Activated CD4-positive, alpha-beta T cell treated with anti-CD3 and anti-CD28 coated beads for 4 hours (primary cell): ENCODE results near the gene CCDC74B.
"Not testable (repeated sequence)": the region's sequence is repeated elsewhere in the genome, so short reads cannot be mapped to it uniquely, and the experiment has no call there.

Source experiments
- DNase-seq, 2 donors: peaks; one replicate each; pipeline ENCODE4 v3.0.0-alpha.2; 2020

CCDC74B gene

GRCh38 chr2:130148515-130148914 lies 3.6 kb upstream of the CCDC74B start:
- DNase-seq = not testable (repeated sequence)

DNA sequence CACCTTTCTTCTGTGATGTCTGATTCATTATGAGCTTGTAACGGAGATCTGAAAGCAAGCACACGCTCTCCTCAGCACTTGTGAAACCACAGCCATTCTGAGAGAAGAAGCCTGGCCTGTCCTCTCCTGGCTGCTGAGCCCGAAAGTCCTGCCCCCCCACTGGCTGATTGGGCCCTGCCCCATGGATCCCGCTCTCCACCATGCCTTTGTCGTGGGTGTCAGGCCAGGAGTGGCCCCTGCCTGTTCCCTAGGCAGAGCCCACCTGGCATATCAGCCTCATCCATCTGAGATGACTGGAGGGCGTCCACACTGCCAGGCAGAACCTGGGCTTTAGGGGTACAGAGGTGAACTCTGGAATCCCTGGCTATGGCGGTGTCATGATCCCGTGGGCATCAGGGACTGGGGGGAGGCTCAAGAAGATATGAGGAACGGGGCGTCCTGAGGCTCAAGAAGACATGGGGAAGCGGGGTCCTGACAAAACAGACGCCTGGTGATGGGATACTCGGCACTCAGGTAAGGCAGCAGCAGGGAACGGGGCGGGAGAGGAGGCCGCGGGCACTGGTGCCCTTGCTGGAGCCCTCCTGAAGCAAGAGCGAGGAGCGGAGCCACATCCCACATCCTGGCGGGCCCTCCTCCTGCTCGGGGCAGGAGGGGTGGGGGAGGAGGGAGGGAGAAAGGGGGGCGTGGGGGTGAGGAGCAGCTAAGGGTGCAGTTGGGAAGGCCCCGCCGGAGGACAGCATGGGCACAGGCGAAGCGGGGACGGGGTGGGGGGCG lies 1.5 kb downstream of the CCDC74B start:
- DNase-seq = not testable (repeated sequence)

- DNase-seq = not testable (repeated sequence)
Measured at GRCh38 chr2:130142396-130143265, 2.3 kb downstream of the CCDC74B start.

DNA sequence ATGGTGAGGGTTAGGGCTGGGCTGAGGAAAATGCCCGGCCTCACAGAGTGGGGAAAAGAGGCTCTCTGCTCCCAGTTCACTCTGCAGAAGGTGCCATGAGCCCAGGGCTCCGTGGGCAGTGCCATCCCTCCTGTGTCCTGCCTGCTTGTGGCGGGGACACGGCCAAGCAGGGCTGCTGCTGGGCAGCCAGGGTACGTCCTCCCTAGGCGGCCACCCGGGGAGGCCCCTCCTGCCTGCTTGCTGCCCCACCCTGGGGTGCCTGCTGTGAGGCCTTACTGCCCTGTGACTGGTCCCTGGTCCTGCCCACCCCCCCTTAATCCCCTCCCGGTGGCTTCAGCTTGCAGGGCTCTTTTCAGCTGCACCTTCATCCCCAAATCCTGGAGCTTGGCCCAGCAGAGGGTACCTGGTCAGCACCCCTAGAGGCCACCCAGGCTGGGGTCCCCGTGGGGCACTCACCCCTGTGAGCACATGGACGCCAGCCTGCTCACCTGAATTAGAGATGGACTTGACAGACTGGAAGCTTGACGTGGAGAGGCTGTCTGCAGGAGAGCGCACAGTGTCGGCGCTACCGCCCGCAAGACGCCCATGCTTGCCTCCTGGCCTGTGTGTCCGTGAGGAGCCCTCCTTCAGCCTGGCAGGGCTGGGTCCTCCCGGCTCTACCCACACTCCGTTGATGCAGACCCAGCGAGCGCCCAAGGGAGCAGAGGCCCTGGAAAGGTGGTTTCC lies 3.1 kb downstream of the CCDC74B start:
- not testable (repeated sequence) for DNase-seq

GRCh38 chr2:130141002-130141401 lies 3.9 kb downstream of the CCDC74B start:
- DNase-seq = not testable (repeated sequence)

DNA sequence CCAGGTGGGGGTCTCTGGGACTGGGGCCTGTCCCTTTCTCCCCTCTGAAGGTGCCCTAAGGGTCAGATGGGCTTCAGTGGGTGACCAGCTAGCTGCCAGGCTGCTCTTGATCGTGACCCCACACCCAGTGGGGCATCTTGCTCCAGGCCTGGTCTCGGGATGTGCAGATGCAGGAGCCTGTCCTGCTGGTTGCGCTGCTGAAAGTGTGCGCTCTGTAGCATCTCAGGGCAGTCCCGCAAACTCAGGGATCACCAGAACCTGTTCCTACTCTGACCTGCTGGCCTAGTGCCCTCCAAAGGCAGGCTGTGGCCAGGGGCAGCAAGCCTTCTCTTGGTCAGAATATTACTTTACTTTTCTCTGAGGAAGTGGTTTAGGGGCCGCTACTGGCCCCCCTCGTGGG lies 4.4 kb downstream of the CCDC74B start:
- DNase-seq = not testable (repeated sequence)

- not testable (repeated sequence) for DNase-seq
Measured at GRCh38 chr2:130139331-130140280, 5.3 kb downstream of the CCDC74B start.

GRCh38 chr2:130138841-130139251 lies 6.1 kb downstream of the CCDC74B start:
- DNase-seq = not testable (repeated sequence)

DNA sequence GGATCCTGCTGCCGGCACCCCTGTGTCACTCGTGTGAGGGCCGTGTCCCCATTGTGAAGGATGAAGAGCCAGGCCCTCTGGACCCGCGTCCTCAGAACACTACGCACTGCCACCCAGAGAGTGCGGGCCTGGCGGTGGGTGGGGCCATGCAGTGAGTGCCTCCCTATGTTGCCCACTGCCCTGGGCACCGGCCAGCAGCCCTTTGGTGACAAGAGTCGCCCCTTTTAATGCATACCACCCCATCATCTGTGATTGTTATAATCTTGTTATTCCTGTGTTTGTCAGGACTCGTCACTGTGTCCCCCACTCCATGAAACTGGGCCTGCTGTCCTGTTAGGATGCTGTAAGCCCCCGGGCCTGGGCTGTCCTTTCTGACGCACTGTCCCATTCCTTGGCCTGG lies 6.6 kb downstream of the CCDC74B start:
- not testable (repeated sequence) for DNase-seq

- not testable (repeated sequence) for DNase-seq
Measured at GRCh38 chr2:130137118-130137517, 7.8 kb downstream of the CCDC74B start.

DNA sequence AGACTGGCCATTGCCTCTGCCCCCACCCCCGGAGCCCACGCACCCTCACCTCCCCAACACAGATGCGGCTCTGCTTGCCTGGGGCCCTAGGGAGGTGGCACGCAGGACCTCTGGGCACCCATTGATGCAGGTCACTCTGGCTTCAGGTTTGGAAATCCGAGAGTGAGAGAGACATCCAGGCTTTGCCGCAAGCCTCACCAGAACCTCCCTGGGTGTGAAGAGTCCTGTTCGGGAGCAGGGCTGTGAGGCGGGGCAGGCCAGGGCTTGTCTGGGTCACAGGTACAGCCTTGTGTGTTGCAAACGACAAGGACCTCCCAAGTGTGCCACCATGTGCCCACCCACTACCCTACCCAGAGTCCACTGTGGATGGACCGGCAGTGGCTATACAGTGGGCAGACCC lies 8.4 kb downstream of the CCDC74B start:
- DNase-seq = not testable (repeated sequence)

GRCh38 chr2:130135692-130136541 lies 9.0 kb downstream of the CCDC74B start:
- no peak for DNase-seq

- DNase-seq = not testable (repeated sequence)
Measured at GRCh38 chr2:130129120-130129829, 15.6 kb downstream of the CCDC74B start, which contains the start of gene POTEF. TSS of gene POTEF (minus strand) at chr2:130129222. CDS start at chr2:130120515, 8,707 bp downstream.

- not testable (repeated sequence) for DNase-seq
Measured at GRCh38 chr2:130128464-130128863, 16.4 kb downstream of the CCDC74B start.

DNA sequence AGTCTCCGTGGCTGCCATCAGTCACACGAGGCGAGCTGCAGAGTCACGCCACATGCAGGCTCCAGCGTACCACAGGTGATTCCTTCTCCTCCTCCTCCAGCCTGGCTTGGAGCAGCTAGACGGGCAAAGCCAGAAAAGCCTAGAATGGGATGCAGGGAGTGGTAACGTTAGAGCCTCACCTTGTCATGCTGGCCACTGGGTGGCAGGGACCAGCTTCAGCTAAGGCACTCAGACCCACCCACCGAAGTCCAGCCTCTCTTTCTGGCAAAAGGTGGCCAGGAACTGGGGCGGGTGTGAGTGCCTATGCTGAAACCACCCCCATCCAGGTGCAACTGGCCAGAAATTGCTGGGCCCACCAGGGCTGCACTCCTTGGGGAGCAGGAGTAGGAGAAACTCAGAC lies 17.2 kb downstream of the CCDC74B start:
- DNase-seq = not testable (repeated sequence)

DNA sequence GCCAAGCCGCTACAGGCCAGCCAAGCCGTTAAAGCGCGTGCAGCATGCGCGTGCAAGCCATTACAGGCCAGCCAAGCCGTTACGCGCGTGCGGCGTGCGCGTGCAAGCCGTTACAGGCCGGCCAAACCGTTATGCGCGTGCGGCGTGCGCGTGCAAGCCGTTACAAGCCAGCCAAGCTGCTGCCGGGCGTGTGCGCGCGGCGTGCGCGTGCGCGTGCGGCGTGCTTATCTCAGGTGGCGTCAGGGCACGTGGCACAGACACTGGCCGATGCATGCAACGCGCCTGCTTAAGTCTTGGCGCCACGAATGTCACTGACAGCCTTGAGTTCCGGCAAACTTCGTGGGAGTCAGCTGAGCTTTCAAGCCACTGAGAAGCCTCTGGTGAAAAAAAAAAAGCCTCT lies 24.0 kb downstream of the CCDC74B start:
- DNase-seq = not testable (repeated sequence)

DNA sequence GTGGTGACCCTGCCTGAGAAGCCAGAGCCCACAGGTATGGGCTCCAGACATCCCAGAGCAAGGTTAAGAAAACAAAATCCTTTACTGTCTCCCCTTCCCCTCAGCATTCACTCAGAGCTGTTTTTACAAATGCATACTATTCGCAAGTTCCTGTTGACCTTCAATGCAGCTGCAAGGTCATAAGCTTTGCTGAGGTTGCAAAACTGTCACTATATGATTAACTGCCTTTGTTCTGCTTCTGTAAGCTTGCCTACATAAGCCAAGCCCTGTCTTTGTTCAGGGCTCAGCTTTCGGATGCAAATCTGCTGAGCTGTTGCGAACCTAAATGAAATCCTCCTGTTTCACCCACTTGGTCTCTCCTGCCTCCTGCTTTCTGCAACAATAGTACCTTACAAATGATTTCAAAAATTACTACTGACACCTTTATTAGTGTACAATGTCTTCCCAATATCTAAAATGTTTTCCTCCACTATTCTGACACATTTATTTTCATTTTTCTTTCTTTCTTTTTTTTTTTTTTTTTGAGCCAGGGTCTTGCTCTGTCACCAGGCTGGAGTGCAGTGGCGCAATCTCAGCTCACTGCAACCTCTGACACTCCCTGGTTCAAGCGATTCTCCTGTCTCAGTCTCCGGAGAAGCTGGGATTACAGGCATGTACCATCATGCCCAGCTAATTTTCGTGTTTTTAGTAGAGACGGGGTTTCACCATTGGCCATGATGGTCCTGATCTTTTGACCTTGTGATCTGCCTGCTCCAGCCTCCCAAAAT lies 42.1 kb downstream of the CCDC74B start:
- not testable (repeated sequence) for DNase-seq
